Activated CD4-positive, alpha-beta memory T cell treated with anti-CD3 and anti-CD28 coated beads for 36 hours (primary cell): ENCODE results near the gene NCOA4. TPM values are rescaled to one million over a fixed set of nuclear protein-coding genes. Genes with fewer than 3 reads are reported as not detected.

Experiments used
- CTCF ChIA-PET: fragments of 350-600 bp; sonication (Branson Sonifier 250); formaldehyde crosslinking; loops from one replicate; lab custom pipeline; 2021; ENCODE audit warnings: antibody characterized with exemption, inconsistent platforms; lab: Charles Lee
- POLR2A ChIA-PET: fragments of 350-600 bp; sonication (Branson Sonifier 250); formaldehyde crosslinking; loops from one replicate; lab custom pipeline; 2021; ENCODE audit warnings: antibody characterized with exemption; lab: Charles Lee
- DNase-seq: peaks from one replicate; pipeline ENCODE4 v3.0.0-alpha.2; 2020
- H3K27ac Mint-ChIP-seq: one replicate; pipeline ENCODE4 v1.8.0; 2021; ENCODE audit warnings: mixed read lengths
- H3K27me3 Mint-ChIP-seq: one replicate; pipeline ENCODE4 v1.8.0; 2021; ENCODE audit warnings: mixed read lengths
- H3K36me3 Mint-ChIP-seq: one replicate; pipeline ENCODE4 v1.8.0; 2021; ENCODE audit warnings: mixed read lengths
- H3K4me1 Mint-ChIP-seq: one replicate; pipeline ENCODE4 v1.8.0; 2021; ENCODE audit warnings: low read depth, mixed read lengths
- H3K4me3 Mint-ChIP-seq: one replicate; pipeline ENCODE4 v1.8.0; 2021; ENCODE audit warnings: mild to moderate bottlenecking, mixed read lengths
- H3K9me3 Mint-ChIP-seq: one replicate; pipeline ENCODE4 v1.8.0; 2021; ENCODE audit warnings: mixed read lengths
- intact Hi-C: fragments of 100-400 bp; cut with micrococcal nuclease; formaldehyde crosslinking; loops from one replicate; pipeline ENCODE4 v1.15.1; 2023
- total RNA-seq, 2 experiments: library from RNA; stranded (reverse); gene quantifications; one replicate each; pipeline ENCODE4 v1.2.3, GENCODE V29; 2021

NCOA4 gene
- total RNA-seq: 10 to 100 TPM; 79.9 to 85.3 TPM

GRCh38 chr10:46030091-46030937 is at the start of gene NCOA4:
NCOA4 (minus strand) TSS chr10:46030623; CDS start chr10:46016680, 13,943 bp downstream.
- Mint-ChIP-seq H3K27me3 (no peaks in the 10 kb centered on the region), H3K27ac (peak within 1 kb of the TSS; percentile 86), H3K36me3 (peaks cover 2% of the 10 kb centered on the region), H3K9me3 (no peaks in the 10 kb centered on the region), H3K4me3 (peak within 1 kb of the TSS; percentile 84), H3K4me1 (peaks cover 48% of the 10 kb centered on the region)
- DNase-seq: peak; percentile 98
- CTCF ChIA-PET: interaction anchor here (1.6 to 3.1 kb wide), 3 partner anchors 11 to 197 kb away, joined by 4 to 35 read pairs (median 16); no protein-coding TSS in a partner anchor
- POLR2A ChIA-PET: no interaction called here
- intact Hi-C loops: loop anchor here (5.0 kb wide), 3 partner anchors 62 to 358 kb away; partner anchors contain the start of gene ZFAND4

- no peak overlapping the region for H3K27ac Mint-ChIP-seq
- intact Hi-C loops: no loop called here
- H3K36me3 Mint-ChIP-seq: no peaks in the 10 kb centered on the region
- H3K9me3 Mint-ChIP-seq: peaks cover 2% of the 10 kb centered on the region
- H3K4me3 Mint-ChIP-seq: no peak overlapping the region
- H3K4me1 Mint-ChIP-seq: peaks cover 16% of the 10 kb centered on the region
- no peaks in the 10 kb centered on the region for H3K27me3 Mint-ChIP-seq
- CTCF ChIA-PET: interaction anchor here (0.7 kb wide), 1 partner anchor 21 kb away, joined by 3 read pairs; no protein-coding TSS in a partner anchor
- no peak for DNase-seq
- POLR2A ChIA-PET: no interaction called here
Observed at GRCh38 chr10:46079831-46080585, 49.6 kb upstream of the NCOA4 start.

- intact Hi-C loops: no loop called here
- H3K27me3 Mint-ChIP-seq: no peaks in the 10 kb centered on the region
- POLR2A ChIA-PET: no interaction called here
- no peaks in the 10 kb centered on the region for H3K36me3 Mint-ChIP-seq
- CTCF ChIA-PET: no interaction called here
- peaks cover 16% of the 10 kb centered on the region for H3K4me1 Mint-ChIP-seq
- no peak for DNase-seq
- no peak overlapping the region for H3K27ac Mint-ChIP-seq
- no peak overlapping the region for H3K4me3 Mint-ChIP-seq
- peaks cover 2% of the 10 kb centered on the region for H3K9me3 Mint-ChIP-seq
Observed at GRCh38 chr10:46077731-46078413, 47.4 kb upstream of the NCOA4 start.

GRCh38 chr10:46077141-46077554 is 46.7 kb upstream of the NCOA4 start:
- Mint-ChIP-seq H3K27ac (no peak overlapping the region), H3K36me3 (no peaks in the 10 kb centered on the region), H3K4me1 (peaks cover 16% of the 10 kb centered on the region), H3K27me3 (no peaks in the 10 kb centered on the region), H3K9me3 (no peaks in the 10 kb centered on the region), H3K4me3 (no peak overlapping the region)
- POLR2A ChIA-PET: no interaction called here
- intact Hi-C loops: no loop called here
- CTCF ChIA-PET: no interaction called here
- no peak for DNase-seq

- H3K36me3 Mint-ChIP-seq: no peaks in the 10 kb centered on the region
- H3K27me3 Mint-ChIP-seq: no peaks in the 10 kb centered on the region
- H3K27ac Mint-ChIP-seq: no peak overlapping the region
- ChIA-PET CTCF (no interaction called here), POLR2A (no interaction called here)
- no peaks in the 10 kb centered on the region for H3K9me3 Mint-ChIP-seq
- intact Hi-C loops: no loop called here
- no peak for DNase-seq
- no peak overlapping the region for H3K4me3 Mint-ChIP-seq
- H3K4me1 Mint-ChIP-seq: peaks cover 14% of the 10 kb centered on the region
Observed at GRCh38 chr10:46075869-46076268, 45.4 kb upstream of the NCOA4 start.

GRCh38 chr10:46074196-46074946 is 43.9 kb upstream of the NCOA4 start:
- Mint-ChIP-seq H3K27me3 (no peaks in the 10 kb centered on the region), H3K4me3 (no peak overlapping the region), H3K36me3 (no peaks in the 10 kb centered on the region), H3K27ac (no peak overlapping the region), H3K9me3 (no peaks in the 10 kb centered on the region), H3K4me1 (peaks cover 14% of the 10 kb centered on the region)
- POLR2A ChIA-PET: no interaction called here
- no peak for DNase-seq
- intact Hi-C loops: no loop called here
- CTCF ChIA-PET: no interaction called here

GRCh38 chr10:46073564-46073963 is 43.1 kb upstream of the NCOA4 start:
- intact Hi-C loops: no loop called here
- no peak for DNase-seq
- Mint-ChIP-seq H3K9me3 (no peaks in the 10 kb centered on the region), H3K36me3 (no peaks in the 10 kb centered on the region), H3K4me3 (no peak overlapping the region), H3K27me3 (no peaks in the 10 kb centered on the region), H3K4me1 (peaks cover 14% of the 10 kb centered on the region), H3K27ac (no peak overlapping the region)
- ChIA-PET POLR2A (no interaction called here), CTCF (no interaction called here)

- intact Hi-C loops: no loop called here
- H3K9me3 Mint-ChIP-seq: no peaks in the 10 kb centered on the region
- H3K4me1 Mint-ChIP-seq: no peaks in the 10 kb centered on the region
- H3K4me3 Mint-ChIP-seq: no peak overlapping the region
- POLR2A ChIA-PET: no interaction called here
- CTCF ChIA-PET: no interaction called here
- H3K27ac Mint-ChIP-seq: no peak overlapping the region
- H3K27me3 Mint-ChIP-seq: no peaks in the 10 kb centered on the region
- no peaks in the 10 kb centered on the region for H3K36me3 Mint-ChIP-seq
- DNase-seq: no peak
Observed at GRCh38 chr10:46070749-46071148, 40.3 kb upstream of the NCOA4 start.

- DNase-seq: no peak
- no peak overlapping the region for H3K27ac Mint-ChIP-seq
- no peaks in the 10 kb centered on the region for H3K27me3 Mint-ChIP-seq
- no peak overlapping the region for H3K4me3 Mint-ChIP-seq
- POLR2A ChIA-PET: interaction anchor here (0.7 kb wide), 1 partner anchor 36 kb away, joined by 3 read pairs; no protein-coding TSS in a partner anchor
- no peaks in the 10 kb centered on the region for H3K4me1 Mint-ChIP-seq
- intact Hi-C loops: no loop called here
- H3K36me3 Mint-ChIP-seq: no peaks in the 10 kb centered on the region
- CTCF ChIA-PET: no interaction called here
- H3K9me3 Mint-ChIP-seq: no peaks in the 10 kb centered on the region
Observed at GRCh38 chr10:46069771-46070463, 39.5 kb upstream of the NCOA4 start.

GRCh38 chr10:46068905-46069304 is 38.5 kb upstream of the NCOA4 start:
- Mint-ChIP-seq H3K4me1 (no peaks in the 10 kb centered on the region), H3K36me3 (no peaks in the 10 kb centered on the region), H3K27me3 (no peaks in the 10 kb centered on the region), H3K4me3 (no peak overlapping the region), H3K27ac (no peak overlapping the region), H3K9me3 (no peaks in the 10 kb centered on the region)
- POLR2A ChIA-PET: interaction anchor here (0.7 kb wide), 1 partner anchor 37 kb away, joined by 3 read pairs; no protein-coding TSS in a partner anchor
- CTCF ChIA-PET: no interaction called here
- intact Hi-C loops: no loop called here
- no peak for DNase-seq

GRCh38 chr10:46068117-46068516 is 37.7 kb upstream of the NCOA4 start:
- CTCF ChIA-PET: no interaction called here
- Mint-ChIP-seq H3K27me3 (no peaks in the 10 kb centered on the region), H3K27ac (no peak overlapping the region), H3K36me3 (no peaks in the 10 kb centered on the region), H3K4me3 (no peak overlapping the region), H3K4me1 (no peaks in the 10 kb centered on the region), H3K9me3 (no peaks in the 10 kb centered on the region)
- intact Hi-C loops: no loop called here
- DNase-seq: no peak
- POLR2A ChIA-PET: no interaction called here
